HFFc6 (cell line): ENCODE data around the gene JAG1. TPM values are rescaled to one million over a fixed set of nuclear protein-coding genes. Genes with fewer than 3 reads are reported as not detected.
A peak's percentile ranks its signal among the peaks of the same experiment; 100 is the strongest.

ENCODE experiments used
- DNase-seq: peaks from one replicate; pipeline ENCODE4 v3.0.0-alpha.2; 2018
- H3K27ac Mint-ChIP-seq: 2 replicates; pipeline ENCODE4 v1.8.0; 2020; ENCODE audit warnings: mild to moderate bottlenecking, mixed read lengths
- H3K27me3 Mint-ChIP-seq: 2 replicates; pipeline ENCODE4 v1.8.0; 2021; ENCODE audit warnings: mild to moderate bottlenecking, moderate library complexity, mixed read lengths; ENCODE audit not compliant: insufficient read depth
- H3K36me3 Mint-ChIP-seq: 2 replicates; pipeline ENCODE4 v1.8.0; 2021; ENCODE audit warnings: low read depth, mixed read lengths
- H3K4me1 Mint-ChIP-seq: 2 replicates; pipeline ENCODE4 v1.8.0; 2020; ENCODE audit warnings: low read depth, mixed read lengths
- H3K4me3 Mint-ChIP-seq: 2 replicates; pipeline ENCODE4 v1.8.0; 2020; ENCODE audit warnings: mild to moderate bottlenecking, moderate library complexity, mixed read lengths
- H3K9me3 Mint-ChIP-seq: 2 replicates; pipeline ENCODE4 v1.8.0; 2020; ENCODE audit warnings: mild to moderate bottlenecking, mixed read lengths
- CTCF ChIP-seq: fragments of 200-600 bp; sonication (generic); IDR thresholded peaks from 2 replicates; pipeline ENCODE4 v1.5.0; 2021; ENCODE audit warnings: antibody characterized with exemption, mild to moderate bottlenecking
- total RNA-seq, 6 experiments: library from RNA; stranded (reverse); fragmentation: NEBNext Ultra II Directional; extraction: Animal tissue kit (Norgen Biotek cat#: 25700); gene quantifications; 2 replicates in 1 of 6; 3 replicates in 5 of 6; pipeline ENCODE4 v1.2.3, GENCODE V29; 2021

JAG1 gene
- total RNA-seq, 6 experiments from 2014 or later, result 3.0 to 9.3 (median 8.2) TPM

- Mint-ChIP-seq H3K27ac (no peak overlapping the region), H3K9me3 (no peaks in the 10 kb centered on the region), H3K27me3 (no peaks in the 10 kb centered on the region; the same call in none of the 2 replicates), H3K36me3 (peaks cover 25% of the 10 kb centered on the region), H3K4me3 (no peak overlapping the region), H3K4me1 (peaks cover 30% of the 10 kb centered on the region)
- no peak for DNase-seq
- no peak for TF ChIP-seq CTCF
Observed at GRCh38 chr20:10663756-10664155, 10.0 kb downstream of the JAG1 start.

DNA sequence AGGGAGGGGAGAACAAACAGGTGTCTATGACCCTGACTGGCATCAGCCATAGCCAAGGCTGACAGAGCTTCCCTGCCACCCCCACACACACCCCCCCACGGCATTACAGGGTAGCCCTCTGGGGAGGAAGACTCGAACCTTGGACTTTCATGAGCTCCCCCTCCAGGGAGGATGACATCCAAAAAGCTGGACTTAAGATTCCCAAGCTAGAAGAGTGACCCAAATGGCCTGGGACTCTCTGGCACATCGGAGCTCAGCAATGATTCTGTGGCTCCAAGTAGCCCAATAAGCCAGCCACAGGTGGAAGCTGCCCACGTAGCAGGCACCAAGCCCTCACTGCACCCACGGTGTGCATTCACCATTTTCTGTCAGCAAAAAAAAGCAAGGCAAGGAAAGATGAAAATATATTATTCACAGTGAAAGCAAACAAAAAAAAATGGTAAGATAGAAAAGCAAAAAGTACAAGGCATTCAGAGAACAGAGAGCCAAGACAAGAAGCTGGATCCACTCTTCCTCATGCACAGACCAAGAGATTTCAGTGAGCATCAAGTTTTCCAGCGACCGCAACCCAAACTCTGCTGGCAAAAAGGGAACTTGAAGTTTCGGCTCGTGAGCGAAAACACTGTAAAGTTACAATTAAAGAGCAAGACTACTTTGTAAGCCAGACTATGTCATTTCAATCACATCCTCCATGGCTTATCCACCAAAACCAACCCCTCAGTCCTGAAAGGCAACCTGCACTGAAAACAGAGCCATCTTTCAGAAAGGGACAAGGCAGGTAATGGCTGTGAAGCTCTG is 10.9 kb downstream of the JAG1 start:
- no peaks in the 10 kb centered on the region for H3K9me3 Mint-ChIP-seq
- no peak for TF ChIP-seq CTCF
- peaks cover 30% of the 10 kb centered on the region for H3K36me3 Mint-ChIP-seq
- no peak overlapping the region for H3K4me3 Mint-ChIP-seq
- no peaks in the 10 kb centered on the region; the same call in none of the 2 replicates for H3K27me3 Mint-ChIP-seq
- no peak overlapping the region for H3K27ac Mint-ChIP-seq
- H3K4me1 Mint-ChIP-seq, result peaks cover 30% of the 10 kb centered on the region
- DNase-seq, result no peak

GRCh38 chr20:10662151-10662550 is 11.6 kb downstream of the JAG1 start:
- Mint-ChIP-seq H3K4me1 (peaks cover 30% of the 10 kb centered on the region), H3K4me3 (no peak overlapping the region), H3K9me3 (no peaks in the 10 kb centered on the region), H3K36me3 (peaks cover 35% of the 10 kb centered on the region), H3K27ac (no peak overlapping the region), H3K27me3 (no peaks in the 10 kb centered on the region; the same call in none of the 2 replicates)
- DNase-seq, result no peak
- TF ChIP-seq CTCF, result no peak

DNA sequence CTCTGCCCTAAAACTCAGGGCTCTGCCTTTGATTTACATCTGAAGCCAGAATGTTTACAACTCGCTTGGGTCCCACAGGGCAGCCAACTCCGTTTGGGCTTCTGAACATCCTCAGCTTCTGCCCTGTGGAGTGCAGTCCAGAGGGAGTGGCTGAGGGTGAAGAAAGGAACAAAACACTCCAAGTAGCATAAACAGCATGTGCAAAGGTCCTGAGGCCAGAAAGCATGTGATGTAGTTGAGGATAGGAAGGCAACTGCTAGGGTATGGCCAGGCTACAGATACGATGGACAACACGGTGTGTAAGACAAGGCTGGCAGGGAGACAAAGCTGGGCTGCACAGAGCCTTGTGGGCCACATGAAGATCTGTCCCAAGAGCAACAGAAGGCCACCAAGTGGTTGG is 12.5 kb downstream of the JAG1 start:
- no peak overlapping the region for H3K4me3 Mint-ChIP-seq
- H3K27me3 Mint-ChIP-seq, result no peaks in the 10 kb centered on the region; the same call in none of the 2 replicates
- peaks cover 30% of the 10 kb centered on the region for H3K4me1 Mint-ChIP-seq
- H3K36me3 Mint-ChIP-seq, result peaks cover 35% of the 10 kb centered on the region
- no peak for TF ChIP-seq CTCF
- DNase-seq, result no peak
- no peaks in the 10 kb centered on the region for H3K9me3 Mint-ChIP-seq
- H3K27ac Mint-ChIP-seq, result no peak overlapping the region

DNA sequence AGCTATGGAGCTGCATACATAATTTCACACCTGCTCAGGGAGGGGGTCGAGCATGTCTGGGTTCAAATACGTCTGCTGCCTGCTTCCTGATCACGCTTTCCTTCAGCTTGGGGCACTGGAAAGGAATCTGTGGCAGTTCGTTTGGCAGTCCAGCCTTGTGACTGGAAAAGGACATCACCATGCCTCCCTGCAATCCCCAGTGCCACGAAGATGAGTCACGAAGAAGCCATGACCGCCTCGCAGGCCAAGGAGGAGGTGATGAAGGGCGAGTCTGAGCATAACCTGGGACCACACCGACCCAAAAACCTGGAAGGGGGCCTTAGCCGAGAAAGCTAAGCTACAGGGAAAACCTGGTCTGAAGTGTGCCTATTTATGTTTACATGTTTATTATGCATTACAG is 13.1 kb downstream of the JAG1 start:
- DNase-seq, result no peak
- peaks cover 30% of the 10 kb centered on the region for H3K4me1 Mint-ChIP-seq
- peaks cover 38% of the 10 kb centered on the region for H3K36me3 Mint-ChIP-seq
- TF ChIP-seq CTCF, result no peak
- peak overlapping the region; percentile 32; the same call in 1 of the 2 replicates for H3K27ac Mint-ChIP-seq
- no peak overlapping the region; the same call in 1 of the 2 replicates for H3K4me3 Mint-ChIP-seq
- H3K27me3 Mint-ChIP-seq, result no peaks in the 10 kb centered on the region; the same call in none of the 2 replicates
- H3K9me3 Mint-ChIP-seq, result no peaks in the 10 kb centered on the region
